ENCODE results near the gene RNF13. TPM values are rescaled to one million over a fixed set of nuclear protein-coding genes. Genes with fewer than 3 reads are reported as not detected.

Gene RNF13
- total and polyA plus RNA-seq, 3 donors from 2014 or later: 41.7 to 85.0 (median 81.8) TPM

- Histone ChIP-seq H3K4me1 (no peaks in the 10 kb centered on the region), H3K4me3 (no peak overlapping the region), H3K36me3 (ENCODE audit: low read depth, missing control alignments) (no peaks in the 10 kb centered on the region), H3K27me3 (no peaks in the 10 kb centered on the region), H3K27ac (no peak overlapping the region), H3K9me3 (no peaks in the 10 kb centered on the region)
- TF ChIP-seq POLR2A (IDR thresholded peaks at IDR 0.05): no peak
- TF ChIP-seq CTCF (IDR thresholded peaks at IDR 0.05): no peak
- WGBS, 2 donors: 57 to 90% methylated on average over 2 of the region's 2 CpGs
- intact Hi-C loops (cut with DNase I; ENCODE audit: low total_unique reads): no loop called here
- DNase-seq: no peak
These were observed 30.5 kb downstream of the RNF13 start for GRCh38 chr3:149843502-149843901.

GRCh38 chr3:149844091-149844490 lies 31.1 kb downstream of the RNF13 start:
- Histone ChIP-seq H3K27ac (no peak overlapping the region), H3K4me3 (no peak overlapping the region), H3K4me1 (no peaks in the 10 kb centered on the region), H3K9me3 (no peaks in the 10 kb centered on the region), H3K36me3 (ENCODE audit: low read depth, missing control alignments) (no peaks in the 10 kb centered on the region), H3K27me3 (no peaks in the 10 kb centered on the region)
- no peak for DNase-seq
- intact Hi-C loops (cut with DNase I; ENCODE audit: low total_unique reads): no loop called here
- 79 to 86% methylated on average over 2 of the region's 2 CpGs for whole genome bisulfite sequencing, 2 donors
- TF ChIP-seq CTCF (IDR thresholded peaks at IDR 0.05): no peak
- no peak for TF ChIP-seq POLR2A (IDR thresholded peaks at IDR 0.05)

GRCh38 chr3:149845570-149846244 lies 32.7 kb downstream of the RNF13 start:
- H3K4me3 ChIP-seq: no peak overlapping the region
- H3K27me3 ChIP-seq: no peaks in the 10 kb centered on the region
- no peaks in the 10 kb centered on the region for H3K4me1 ChIP-seq
- H3K36me3 ChIP-seq (ENCODE audit: low read depth, missing control alignments): no peaks in the 10 kb centered on the region
- H3K27ac ChIP-seq: no peak overlapping the region
- 83 to 96% methylated on average over 1 of the region's 1 CpG for WGBS, 2 donors
- no peaks in the 10 kb centered on the region for H3K9me3 ChIP-seq
- intact Hi-C loops (cut with DNase I; ENCODE audit: low total_unique reads): no loop called here
- no peak for DNase-seq
- TF ChIP-seq POLR2A (IDR thresholded peaks at IDR 0.05) (no peak), CTCF (IDR thresholded peaks at IDR 0.05) (no peak)

- WGBS, 2 donors: 62 to 91% methylated on average over 1 of the region's 1 CpG
- Histone ChIP-seq H3K4me1 (no peaks in the 10 kb centered on the region), H3K36me3 (ENCODE audit: low read depth, missing control alignments) (no peaks in the 10 kb centered on the region), H3K9me3 (no peaks in the 10 kb centered on the region), H3K4me3 (no peak overlapping the region), H3K27ac (no peak overlapping the region), H3K27me3 (no peaks in the 10 kb centered on the region)
- DNase-seq: no peak
- TF ChIP-seq CTCF (IDR thresholded peaks at IDR 0.05) (no peak), POLR2A (IDR thresholded peaks at IDR 0.05) (no peak)
- intact Hi-C loops (cut with DNase I; ENCODE audit: low total_unique reads): no loop called here
These were observed 35.2 kb downstream of the RNF13 start for GRCh38 chr3:149848238-149848637.

- Histone ChIP-seq H3K4me1 (no peaks in the 10 kb centered on the region), H3K4me3 (no peak overlapping the region), H3K9me3 (no peaks in the 10 kb centered on the region), H3K36me3 (ENCODE audit: low read depth, missing control alignments) (no peaks in the 10 kb centered on the region), H3K27ac (no peak overlapping the region), H3K27me3 (no peaks in the 10 kb centered on the region)
- no peak for DNase-seq
- 35 to 53% methylated on average over 1 of the region's 1 CpG for WGBS, 2 donors
- intact Hi-C loops (cut with DNase I; ENCODE audit: low total_unique reads): no loop called here
- TF ChIP-seq CTCF (IDR thresholded peaks at IDR 0.05) (no peak), POLR2A (IDR thresholded peaks at IDR 0.05) (no peak)
These were observed 35.7 kb downstream of the RNF13 start for GRCh38 chr3:149848688-149849087.
